ENCODE measurements around the gene KLK11. TPM values are rescaled to one million over a fixed set of nuclear protein-coding genes. Genes with fewer than 3 reads are reported as not detected.

KLK11 gene
- total and polyA plus RNA-seq, 10 of the 15 experiments (the other 5 are each of a cell fraction or from before 2014, with no cell fraction given) = not detected

DNA sequence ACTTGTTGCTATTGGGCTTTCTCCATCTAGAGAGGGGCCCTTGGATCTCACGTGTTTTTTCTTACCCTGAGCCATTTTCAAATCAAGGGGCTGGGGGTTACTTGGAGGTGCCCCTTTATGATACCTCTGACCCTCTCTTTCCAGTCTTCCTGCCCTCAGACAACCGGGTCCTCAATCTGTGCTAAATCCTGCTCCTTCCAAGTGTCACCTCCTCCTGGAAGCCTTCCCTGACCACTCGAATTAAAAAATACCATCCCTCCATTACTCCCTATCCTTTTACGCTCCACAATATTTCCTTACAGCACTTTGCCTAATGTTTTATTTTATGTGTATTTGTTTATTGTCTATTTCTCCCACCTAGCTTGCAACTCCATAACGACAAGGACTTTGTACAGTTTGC is 28.4 kb downstream of the KLK11 start (continued):
- TF ChIP-seq, protein P1, sequence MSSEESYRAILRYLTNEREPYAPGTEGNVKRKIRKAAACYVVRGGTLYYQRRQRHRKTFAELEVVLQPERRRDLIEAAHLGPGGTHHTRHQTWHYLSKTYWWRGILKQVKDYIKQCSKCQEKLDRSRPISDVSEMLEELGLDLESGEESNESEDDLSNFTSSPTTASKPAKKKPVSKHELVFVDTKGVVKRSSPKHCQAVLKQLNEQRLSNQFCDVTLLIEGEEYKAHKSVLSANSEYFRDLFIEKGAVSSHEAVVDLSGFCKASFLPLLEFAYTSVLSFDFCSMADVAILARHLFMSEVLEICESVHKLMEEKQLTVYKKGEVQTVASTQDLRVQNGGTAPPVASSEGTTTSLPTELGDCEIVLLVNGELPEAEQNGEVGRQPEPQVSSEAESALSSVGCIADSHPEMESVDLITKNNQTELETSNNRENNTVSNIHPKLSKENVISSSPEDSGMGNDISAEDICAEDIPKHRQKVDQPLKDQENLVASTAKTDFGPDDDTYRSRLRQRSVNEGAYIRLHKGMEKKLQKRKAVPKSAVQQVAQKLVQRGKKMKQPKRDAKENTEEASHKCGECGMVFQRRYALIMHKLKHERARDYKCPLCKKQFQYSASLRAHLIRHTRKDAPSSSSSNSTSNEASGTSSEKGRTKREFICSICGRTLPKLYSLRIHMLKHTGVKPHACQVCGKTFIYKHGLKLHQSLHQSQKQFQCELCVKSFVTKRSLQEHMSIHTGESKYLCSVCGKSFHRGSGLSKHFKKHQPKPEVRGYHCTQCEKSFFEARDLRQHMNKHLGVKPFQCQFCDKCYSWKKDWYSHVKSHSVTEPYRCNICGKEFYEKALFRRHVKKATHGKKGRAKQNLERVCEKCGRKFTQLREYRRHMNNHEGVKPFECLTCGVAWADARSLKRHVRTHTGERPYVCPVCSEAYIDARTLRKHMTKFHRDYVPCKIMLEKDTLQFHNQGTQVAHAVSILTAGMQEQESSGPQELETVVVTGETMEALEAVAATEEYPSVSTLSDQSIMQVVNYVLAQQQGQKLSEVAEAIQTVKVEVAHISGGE (CRISPR knock-in tag; IDR thresholded peaks at IDR 0.05) = no peak
- TF ChIP-seq JUNB (IDR thresholded peaks at IDR 0.05) (no peak), ZNF274 (IDR thresholded peaks at IDR 0.05; ENCODE audit: insufficient read depth, insufficient read length) (no peak)

- no TSS peak for BruUV-seq (replicated peaks)
- Histone ChIP-seq H3K4me2 (ENCODE audit: control insufficient read depth, insufficient read depth) (no peak overlapping the region), H3K9ac (ENCODE audit: control insufficient read depth, insufficient read depth, low read length) (no peak overlapping the region), H3K27me3 (replicated peaks in 1 of 2; ENCODE audit: control insufficient read depth in 2 of 2, insufficient read depth in 2 of 2, low read length in 1 of 2) (no peaks in the 10 kb centered on the region; a peak in 2 of 4 replicates), H4K20me1 (ENCODE audit: control insufficient read depth, insufficient read depth) (no peaks in the 10 kb centered on the region), H3K27ac (ENCODE audit: control insufficient read depth, insufficient read depth) (no peak overlapping the region), H3K9me3 (replicated peaks; ENCODE audit: control insufficient read depth, insufficient read depth, low read length) (peaks cover 2% of the 10 kb centered on the region; the same call in 1 of the 3 replicates), H3K79me2 (ENCODE audit: control insufficient read depth, insufficient read depth, low read length) (no peaks in the 10 kb centered on the region), H3K4me3 (no peak overlapping the region), H3K4me1 (ENCODE audit: control insufficient read depth, insufficient read depth, low read length) (no peaks in the 10 kb centered on the region), H2AFZ (ENCODE audit: control insufficient read depth, low read depth, low read length) (no peak overlapping the region), H3K36me3 (ENCODE audit: control insufficient read depth in 2 of 2, insufficient read depth in 2 of 2, low read length in 1 of 2) (no peaks in the 10 kb centered on the region)
- TF ChIP-seq YY1 (IDR thresholded peaks at IDR 0.05; ENCODE audit: low read depth, low read length) = peak; percentile 68; the same call in 1 of the 2 replicates
- TF ChIP-seq NFYB (IDR thresholded peaks at IDR 0.05; ENCODE audit: insufficient read depth, low read depth, low read length) = peak; percentile 52; the same call in 1 of the 2 replicates
- TF ChIP-seq RAD51 (IDR thresholded peaks at IDR 0.05) = peak; percentile 40; the same call in 1 of the 2 replicates
- TF ChIP-seq, protein P2, sequence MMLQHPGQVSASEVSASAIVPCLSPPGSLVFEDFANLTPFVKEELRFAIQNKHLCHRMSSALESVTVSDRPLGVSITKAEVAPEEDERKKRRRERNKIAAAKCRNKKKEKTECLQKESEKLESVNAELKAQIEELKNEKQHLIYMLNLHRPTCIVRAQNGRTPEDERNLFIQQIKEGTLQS (IDR thresholded peaks at IDR 0.05; ENCODE audit: borderline replicate concordance, extremely low read depth, low read depth, low read length) = no peak
- peak; percentile 46 for TF ChIP-seq USF1 (IDR thresholded peaks at IDR 0.05; ENCODE audit: borderline replicate concordance, extremely low read length, insufficient read depth, low read depth, low read length)
- in situ Hi-C loops (cut with MboI) (no loop called here), intact Hi-C loops (cut with micrococcal nuclease; ENCODE audit: unreplicated experiment) (no loop called here)
- FAIRE-seq = no peak
- ChIA-PET SMC1A (ENCODE audit: uncharacterized antibody, unreplicated experiment) (no interaction called here), CTCF (interaction anchor here (0.6 kb wide), 1 partner anchor 22 kb away, joined by 3 read pairs; no protein-coding TSS in a partner anchor), POLR2A (no interaction called here), RAD21 (ENCODE audit: unreplicated experiment) (no interaction called here)
- DNase-seq (ENCODE audit: low read depth, low spot score) = peak; percentile 2
- WGBS (ENCODE audit: insufficient coverage, insufficient replicate concordance, low lambda C conversion rate, missing lambda C conversion rate) = 3% methylated on average over 2 of the region's 2 CpGs
- no peak for ATAC-seq
These were observed 32.3 kb downstream of the KLK11 start for GRCh38 chr19:50994129-50994528.
